HG02938 (cell line): ENCODE data around the gene COL20A1.
"Not testable (repeated sequence)": the region's sequence is repeated elsewhere in the genome, so short reads cannot be mapped to it uniquely, and the experiment has no call there.

Experiments
- ATAC-seq: cut with Tn5 transposase; IDR thresholded peaks from one replicate; pipeline ENCODE4 v1.9.1; 2021; ENCODE audit warnings: mild to moderate bottlenecking, moderate library complexity; ENCODE audit not compliant: unreplicated experiment

COL20A1 gene

DNA sequence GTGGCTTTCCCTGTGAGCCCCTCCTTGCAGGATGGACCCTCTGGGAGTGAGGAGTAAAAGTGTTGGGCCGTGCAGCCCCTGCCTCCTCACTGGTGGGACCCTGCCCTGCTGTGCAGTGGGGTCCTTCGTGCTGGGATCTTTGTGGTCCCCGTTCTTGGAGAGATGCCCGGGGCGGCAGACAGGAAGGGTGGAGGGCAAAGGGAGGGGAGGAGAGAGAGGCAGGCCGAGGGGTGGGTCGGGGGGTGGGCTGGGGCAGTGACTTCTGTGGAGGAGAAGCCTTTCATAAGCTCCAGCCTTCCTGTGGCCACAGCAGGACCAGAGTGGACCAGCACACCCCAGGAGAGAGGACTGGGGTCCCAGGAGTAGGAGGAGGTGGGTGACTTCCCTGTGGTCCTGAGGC, at the start of gene COL20A1:
COL20A1 (plus strand) TSS at position 283 of the 400 bp plus-strand sequence. CDS start 1,922 bp downstream, outside the sequence.
- ATAC-seq: no peak

DNA sequence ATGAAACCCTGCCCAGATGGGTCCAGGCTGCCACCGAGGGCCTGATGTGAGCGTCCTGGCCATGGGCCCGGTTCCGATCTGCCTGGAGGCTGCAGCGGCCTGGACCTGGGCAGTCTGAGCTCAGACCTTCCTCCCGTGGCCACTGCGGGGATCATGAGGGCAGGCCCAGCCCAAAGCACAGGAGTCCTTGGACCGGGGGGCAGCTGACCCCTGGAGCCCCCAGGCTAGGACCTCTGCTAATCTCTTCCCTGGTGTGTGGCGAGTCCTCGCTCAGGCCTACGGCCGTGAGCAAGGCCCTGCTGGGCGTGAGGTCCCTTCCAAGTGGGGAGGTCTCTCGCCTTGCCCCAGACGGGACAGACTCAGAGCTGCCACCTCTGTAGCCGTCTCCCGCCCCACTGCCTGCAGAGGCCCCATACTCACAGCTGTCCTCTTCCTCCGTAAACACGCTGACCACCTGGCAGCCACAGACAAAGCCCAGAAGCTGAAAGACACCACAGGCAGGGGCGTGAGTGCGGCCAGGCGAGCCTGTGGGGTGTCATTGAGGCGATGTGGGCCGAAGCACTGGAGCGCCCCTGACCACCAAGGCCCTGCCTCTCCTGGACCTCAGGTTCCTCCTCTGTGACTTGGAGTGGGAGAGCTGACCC, 49.3 kb upstream of the COL20A1 start:
- ATAC-seq: no peak

DNA sequence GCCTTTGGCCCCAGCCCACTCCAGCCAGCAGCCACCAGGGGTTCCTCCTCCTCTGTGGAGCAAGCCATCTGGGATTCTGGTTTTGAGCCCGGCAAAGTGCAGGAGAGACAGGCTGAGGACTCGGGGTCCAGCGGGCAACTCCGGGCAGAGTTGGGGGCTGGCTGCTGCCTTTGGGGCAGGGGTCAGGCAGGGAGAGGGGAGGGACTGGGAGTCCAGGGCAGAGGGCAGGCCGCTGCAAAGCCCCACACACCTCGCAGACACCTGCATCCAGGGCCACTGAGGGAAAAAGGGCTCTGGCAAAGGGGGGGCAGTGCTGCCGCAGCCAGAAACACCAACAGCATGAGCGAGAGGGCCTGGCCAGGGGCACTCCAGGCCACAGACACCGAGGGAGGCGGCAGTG, 48.5 kb upstream of the COL20A1 start:
- ATAC-seq: no peak

DNA sequence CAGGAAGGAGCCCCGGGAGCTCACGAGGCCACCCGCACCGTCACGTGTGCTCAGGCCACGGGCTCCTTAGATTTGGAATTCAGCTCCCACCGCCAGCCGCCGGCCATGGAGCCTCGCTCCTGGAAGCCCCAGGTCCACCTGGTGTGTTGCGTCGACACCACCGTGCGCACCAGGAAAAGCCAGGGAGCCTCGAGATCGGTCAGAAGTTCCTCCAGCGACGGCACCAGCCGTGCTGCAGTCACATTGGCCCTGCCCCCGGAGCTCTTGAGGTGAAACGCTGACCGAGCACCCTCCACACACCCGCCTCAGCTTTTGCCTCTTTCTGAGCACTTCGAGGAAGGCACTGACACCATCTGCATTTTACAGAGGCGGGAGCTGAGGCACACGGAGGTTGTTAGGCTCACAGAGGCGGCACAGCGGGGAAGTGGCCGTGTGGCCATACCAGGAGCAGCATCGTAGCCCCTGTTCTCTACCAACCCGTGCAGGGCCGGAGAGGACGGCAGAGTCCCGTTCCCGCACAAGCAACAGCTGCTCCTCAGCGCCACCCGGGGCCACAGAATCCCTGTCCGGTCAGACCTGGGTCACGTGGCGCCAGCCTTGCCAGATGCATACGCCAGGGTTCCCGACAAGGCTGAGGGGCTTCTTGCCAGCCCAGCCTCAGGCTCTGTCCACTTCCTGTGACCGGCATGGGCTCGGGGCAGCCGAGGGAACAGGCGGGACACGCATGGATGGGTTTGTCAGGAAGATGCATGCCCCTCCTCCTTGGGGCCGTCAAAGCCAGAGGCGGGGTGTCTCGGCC, 46.3 kb upstream of the COL20A1 start:
- no peak for ATAC-seq

DNA sequence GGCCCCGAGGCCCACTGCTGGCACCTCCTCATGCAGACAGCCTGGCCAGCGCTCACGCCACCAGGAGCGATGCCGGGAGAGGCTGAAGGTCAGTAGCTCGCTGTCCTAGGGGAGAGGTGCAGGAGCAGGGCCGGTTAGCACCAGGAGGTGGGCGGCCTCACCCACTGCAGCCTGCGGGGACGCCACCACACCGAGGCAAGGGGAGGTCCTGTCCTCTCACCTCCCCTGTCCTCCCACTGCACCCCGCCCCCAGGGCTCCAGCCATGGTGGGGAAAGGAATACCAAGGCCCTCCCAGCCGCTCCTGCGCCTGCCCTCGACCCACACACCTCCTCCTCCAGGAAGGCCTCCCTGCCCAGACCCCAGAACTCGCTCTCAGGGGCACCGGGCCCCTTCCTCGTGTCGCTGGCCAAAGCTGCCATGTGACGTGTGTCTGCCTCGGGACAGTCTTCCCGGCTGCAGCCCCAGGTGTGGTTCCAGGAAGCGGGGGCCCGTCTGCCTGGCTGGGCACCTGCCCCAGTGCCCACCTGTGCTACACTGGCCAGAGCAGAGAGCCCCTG, 45.2 kb upstream of the COL20A1 start:
- no peak for ATAC-seq

DNA sequence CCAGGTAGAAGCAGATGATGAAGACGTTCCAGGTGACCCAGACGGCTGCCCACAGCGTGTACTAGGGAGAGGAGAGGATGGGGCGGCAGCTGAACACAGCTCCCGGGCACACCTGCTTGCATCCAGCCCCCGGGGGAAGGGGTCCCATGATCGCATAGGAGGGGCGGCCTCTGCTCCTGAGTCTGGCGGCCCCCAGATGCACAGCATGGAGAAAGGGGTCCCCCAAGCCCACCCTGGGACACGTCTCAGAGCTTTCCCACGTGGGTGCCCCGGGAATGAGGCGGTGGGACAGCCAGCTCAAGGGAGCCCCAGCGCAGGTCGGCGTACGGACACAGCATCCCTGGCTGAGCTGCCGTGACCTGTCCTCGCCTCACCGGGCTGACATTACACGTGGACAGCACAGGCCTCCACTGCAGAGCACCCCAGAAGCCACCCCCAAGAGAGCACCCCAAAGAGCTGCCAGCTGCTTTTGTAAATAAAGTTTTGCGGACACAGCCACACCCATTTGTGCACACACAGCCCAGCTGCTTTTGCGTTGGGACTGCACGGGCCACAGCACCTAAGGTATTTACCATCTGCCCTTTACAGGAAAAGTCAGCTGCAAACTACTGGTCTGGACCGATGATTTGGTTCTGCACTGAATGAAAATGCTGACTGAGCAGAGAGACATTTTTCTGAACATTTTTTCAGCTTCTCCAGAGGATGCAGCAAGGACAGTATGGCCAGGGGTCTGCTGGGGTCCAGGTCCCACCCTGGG, 44.0 kb upstream of the COL20A1 start:
- no peak for ATAC-seq

DNA sequence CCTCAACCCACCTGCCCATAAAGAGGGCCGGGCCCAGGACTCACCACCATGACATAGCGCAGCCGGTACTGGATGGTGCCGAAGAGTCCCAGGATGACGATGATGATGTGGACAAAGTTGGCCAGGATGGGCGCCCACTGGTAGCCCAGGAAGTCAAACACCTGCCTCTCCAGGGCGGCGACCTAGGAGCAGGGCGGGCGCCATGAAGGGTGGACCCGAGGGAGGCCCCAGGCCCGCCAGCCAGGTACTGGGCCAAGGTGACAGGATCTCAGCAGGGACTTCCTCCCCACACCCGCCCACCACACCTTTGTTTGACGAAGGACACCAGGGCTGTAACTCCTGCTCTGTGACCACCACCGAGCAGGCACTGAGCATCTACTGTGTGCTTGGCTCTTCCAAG, 43.1 kb upstream of the COL20A1 start:
- no peak for ATAC-seq

DNA sequence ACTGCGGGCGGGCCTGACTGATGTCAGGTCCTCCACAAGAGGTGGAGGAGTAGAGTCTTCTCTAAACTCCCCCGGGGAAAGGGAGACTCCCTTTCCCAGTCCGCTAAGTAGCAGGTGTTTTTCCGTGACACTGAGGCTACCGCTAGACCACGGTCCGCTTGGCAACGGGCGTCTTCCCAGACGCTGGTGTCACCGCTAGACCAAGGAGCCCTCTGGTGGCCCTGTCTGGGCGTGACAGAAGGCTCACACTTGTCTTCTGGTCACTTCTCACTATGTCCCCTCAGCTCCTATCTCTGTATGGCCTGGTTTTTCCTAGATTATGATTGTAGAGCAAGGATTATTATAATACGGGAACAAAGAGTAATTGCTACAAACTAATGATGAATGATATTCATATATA, 41.6 kb upstream of the COL20A1 start:
- not testable (repeated sequence) for ATAC-seq

DNA sequence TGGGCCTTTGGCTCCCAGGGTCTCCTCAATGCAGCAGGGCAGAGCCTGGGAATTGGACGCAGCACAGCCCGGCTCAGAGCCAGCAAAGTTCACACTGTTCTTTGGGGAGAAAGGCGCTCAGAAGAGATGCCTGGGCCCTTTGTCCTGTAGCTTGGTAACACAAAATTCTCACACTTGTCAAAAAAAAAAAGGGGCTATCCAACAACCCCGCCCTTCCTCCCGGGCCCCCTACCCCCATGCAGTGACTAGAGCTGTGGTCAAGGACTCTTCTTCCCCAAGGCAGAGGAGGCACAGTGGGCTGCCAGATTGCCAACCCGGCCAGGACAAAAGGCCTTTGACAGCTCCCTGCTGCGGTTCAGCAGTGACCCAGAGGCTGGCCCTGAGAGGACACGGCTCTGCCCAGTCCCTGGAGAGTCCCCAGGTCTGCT, 40.7 kb upstream of the COL20A1 start:
- ATAC-seq: no peak

DNA sequence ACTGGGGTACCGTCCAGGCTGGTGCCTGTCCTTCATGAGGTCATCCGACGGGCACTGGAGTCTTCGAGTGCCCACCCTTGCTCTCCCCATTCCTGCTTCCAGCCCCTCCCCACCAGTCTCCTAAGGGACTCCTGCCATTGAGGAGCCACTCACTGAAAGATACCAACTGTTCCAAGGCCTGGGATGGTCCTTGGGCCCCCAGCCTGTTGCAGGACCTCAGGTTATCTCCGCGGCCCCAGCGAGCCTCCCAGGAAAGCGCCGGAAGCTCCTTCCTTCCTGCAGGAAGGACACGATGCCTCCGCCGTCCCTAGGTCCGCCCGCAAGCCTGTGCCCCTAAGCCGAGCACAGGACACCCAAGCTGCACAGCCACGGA, 39.9 kb upstream of the COL20A1 start:
- no peak for ATAC-seq

DNA sequence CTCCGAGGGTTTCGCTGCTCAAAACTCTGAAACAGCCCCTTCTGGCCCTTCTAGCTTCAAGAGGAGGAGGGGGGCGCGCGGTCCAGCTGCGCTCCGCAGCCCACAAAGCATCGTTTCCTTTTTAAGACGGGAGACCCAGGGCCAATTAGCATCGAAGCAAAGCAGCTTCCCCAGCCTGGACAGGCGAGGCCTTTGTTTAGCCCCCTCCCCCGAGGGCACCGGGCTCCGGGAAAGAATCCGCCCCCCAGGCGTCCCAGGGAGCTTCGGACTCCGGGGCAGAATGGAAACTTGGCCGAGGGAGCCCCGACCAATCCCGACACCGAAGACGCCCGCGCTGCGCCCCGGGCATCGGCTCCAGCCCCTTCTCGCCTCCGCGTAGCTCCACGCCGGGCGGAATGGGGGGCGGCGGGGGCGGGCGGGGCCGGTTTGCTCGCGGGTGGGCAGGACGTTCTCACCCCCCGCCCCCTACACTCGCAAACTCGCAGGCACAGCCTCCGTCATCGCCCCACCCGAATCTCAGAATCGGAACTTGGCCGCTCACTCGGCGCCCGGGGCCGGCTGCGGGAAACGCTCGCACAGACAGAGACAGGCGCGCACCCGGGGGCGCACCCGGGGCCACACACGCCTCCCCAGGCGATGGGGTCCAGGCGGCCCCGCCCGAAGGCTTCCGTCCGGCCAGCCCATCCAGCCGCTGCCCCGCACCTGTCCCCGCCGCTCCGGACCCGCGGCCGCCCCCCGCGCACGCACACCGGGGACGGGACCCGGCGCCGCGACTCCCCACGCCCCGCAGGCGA, 39.4 kb upstream of the COL20A1 start:
- ATAC-seq: no peak

DNA sequence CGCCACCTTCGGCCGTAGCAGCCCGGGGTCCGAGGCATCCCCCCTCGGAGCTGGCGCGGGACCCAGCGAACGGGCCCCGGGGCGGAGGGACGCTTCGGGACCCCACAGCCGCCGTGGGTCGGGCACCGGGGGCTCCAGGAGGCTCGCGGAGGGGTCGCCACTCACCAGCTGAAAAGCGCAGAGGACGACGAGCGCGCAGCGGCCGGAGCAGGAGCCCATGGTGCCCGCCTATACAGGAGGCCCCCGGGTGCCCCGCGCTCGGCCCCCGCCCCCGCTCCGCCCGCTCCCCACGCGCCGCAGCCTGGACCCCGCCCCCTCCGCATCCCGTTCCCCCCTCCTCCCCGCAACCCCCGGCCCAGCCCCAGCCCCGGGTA, 38.8 kb upstream of the COL20A1 start, which contains the start of gene NKAIN4:
NKAIN4 (minus strand) TSS at position 232 of the 374 bp plus-strand sequence; CDS start at position 219, 13 bp downstream.
- ATAC-seq: no peak

DNA sequence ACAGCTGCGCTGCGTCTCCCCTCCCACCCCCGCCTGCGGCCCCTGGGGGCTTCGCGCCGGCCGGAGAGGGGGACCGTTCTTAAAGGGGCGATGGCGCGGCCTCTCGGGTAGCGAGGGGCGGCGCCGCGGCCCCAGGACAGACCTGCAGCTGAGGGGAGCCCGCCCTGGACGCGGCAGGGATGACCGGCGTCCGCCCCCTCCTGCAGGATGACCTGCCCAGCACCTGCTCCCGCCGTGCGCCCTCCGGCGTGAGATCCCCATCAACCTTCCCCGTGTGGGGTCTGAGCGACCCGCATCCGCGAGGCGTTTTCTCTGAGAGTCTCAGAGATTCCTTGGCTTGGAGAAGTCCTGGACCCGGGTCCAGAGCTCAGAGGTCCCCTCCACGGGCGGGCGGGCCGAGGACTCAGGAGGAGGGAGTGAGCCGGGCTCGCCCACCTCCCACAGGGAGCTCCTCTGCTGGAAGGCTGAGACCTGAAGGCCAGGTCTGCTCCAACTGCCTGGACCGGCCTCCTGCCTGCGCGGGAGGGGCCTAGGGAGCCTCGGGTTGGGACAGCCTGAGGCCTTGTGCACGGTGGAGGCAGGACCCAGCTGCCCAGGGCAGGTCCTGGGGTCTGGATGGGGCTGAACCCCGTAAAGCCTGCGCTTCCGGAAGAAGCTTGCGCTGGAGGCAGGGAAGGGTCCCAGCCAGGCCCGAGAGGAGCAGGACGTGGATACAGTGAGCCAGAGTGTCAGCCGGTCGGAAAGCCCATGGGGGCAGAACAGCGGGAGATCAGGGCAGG, 38.2 kb upstream of the COL20A1 start:
- ATAC-seq: no peak

DNA sequence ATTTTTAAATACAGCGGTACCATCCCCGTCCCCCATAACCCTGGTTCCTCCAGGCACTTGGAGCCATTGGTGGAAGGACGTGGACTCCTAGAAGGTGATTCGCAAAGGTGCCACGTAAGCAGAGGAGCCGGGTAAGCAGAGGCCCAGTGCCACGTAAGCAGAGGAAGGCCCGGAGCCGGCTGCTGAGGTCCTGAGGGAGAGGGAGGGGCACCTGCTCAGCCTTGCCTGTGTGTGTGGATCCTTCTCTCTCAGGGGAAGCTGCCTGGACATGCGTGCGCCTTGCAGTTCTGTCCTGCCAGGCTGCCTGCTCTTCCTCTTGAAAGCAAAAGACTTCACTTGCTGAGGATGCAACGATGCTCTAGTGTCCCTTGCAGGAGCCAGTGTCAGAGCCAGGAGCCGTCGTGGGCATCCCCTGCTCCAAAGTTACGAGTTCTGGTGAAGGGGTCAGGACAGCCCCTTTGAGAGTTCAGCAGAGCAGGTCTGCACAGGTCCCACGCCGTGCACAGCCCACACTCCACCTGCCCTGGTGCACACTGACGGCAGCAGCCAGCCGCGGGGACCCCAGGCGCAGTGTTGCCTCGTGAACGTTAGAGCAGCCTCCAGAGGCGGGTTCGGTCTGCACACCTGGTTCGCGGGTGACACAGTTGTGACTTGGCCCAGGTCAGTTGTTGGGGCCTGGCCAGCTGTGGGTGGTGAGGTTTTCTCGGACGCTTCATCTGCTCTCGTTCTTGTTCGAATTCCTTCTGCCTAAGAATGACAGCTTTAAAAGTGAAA, 36.9 kb upstream of the COL20A1 start:
- ATAC-seq: no peak

DNA sequence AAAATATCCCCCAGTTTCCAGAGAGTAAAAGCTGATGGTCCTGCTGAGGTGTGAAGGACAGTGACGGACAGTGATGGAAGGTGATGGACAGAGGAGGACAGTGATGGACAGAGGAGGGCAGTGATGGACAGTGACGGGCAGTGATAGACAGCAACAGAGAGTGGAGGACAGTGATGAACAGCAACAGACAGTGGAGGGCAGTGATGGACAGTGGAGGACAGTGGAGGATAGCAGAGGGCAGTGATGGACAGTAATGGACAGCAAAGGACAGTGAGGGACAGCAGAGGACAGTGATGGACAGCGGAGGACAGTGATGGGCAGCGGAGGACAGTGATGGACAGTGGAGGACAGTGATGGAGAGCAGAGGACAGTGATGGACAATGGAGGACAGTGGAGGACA, 36.0 kb upstream of the COL20A1 start:
- ATAC-seq: no peak

DNA sequence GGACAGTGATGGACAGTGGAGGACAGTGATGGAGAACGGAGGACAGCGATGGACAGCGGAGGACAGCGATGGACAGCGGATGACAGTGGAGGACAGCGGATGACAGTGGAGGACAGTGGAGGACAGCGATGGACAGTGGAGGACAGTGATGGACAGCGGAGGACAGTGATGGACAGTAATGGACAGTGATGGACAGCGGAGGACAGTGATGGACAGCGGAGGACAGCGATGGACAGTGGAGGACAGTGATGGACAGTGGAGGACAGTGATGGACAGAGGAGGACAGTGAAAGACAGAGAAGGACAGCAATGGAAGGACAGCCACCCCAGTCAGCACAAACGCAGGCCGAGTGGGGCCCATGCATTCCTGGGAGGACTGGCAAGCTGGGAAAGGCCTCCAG, 35.4 kb upstream of the COL20A1 start:
- no peak for ATAC-seq

DNA sequence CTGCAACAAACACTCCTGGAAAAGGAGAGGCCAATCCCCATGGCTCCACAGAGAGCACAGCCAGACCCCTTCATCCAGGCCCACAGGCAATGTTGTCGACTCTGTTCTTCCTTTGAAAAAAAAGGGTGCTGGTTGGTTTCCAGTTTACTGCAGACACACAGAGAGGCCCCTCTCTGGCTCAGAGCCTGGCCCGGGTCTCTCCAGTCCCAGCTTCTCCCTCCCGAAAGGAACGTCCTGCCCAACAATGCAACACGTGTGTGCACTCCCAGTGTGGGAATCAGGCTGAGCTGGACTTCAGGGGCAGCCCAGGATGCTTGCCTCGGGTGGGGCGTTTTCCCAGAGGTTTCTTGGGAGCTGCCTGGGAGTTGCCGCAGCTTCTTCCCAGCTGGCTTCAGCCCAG, 34.2 kb upstream of the COL20A1 start:
- ATAC-seq: no peak

DNA sequence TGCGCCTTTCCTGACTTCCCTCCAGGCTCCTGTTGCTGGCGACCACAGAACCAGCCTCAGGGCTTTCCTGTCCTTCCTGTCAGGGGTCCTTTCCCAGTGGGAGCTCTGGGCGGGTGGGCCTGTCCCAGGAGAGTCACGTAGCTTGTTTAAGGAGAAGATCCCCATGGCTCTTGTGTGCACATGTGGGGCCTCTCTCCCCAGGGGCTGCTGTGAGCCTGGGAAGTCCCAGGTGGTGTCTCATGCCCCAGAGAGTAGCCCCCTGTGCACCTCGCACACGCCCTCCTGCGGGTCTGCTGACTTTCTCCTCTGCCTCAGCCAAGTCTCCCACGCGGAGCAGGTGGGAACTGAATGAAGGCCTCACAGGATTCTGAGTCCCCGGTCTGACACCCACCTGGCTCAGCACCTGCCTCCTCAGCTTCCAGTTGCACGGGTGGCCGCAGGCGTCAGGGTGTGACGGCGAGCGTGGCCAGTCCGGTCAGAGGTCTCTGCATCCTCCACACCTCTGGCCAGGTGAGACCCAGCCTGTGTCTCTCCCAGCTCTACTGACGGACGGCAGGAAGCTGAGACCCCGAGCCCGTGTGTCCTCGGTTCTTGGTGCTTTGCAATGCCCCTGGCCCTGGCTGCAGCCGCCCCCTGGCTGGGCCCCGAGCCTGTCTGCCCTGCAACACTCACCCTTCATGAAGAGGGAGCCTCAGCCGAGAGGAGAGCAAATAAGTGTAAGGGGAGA, 33.1 kb upstream of the COL20A1 start:
- ATAC-seq: no peak
